NCI-H524 treated with DMSO at 0.1 percent for 48 hours (cell line): ENCODE data around the gene TM4SF20.

Source experiments
- DNase-seq: peaks from one replicate; lab custom pipeline; 2025; lab: John Stamatoyannopoulos, UW

TM4SF20 gene

DNA sequence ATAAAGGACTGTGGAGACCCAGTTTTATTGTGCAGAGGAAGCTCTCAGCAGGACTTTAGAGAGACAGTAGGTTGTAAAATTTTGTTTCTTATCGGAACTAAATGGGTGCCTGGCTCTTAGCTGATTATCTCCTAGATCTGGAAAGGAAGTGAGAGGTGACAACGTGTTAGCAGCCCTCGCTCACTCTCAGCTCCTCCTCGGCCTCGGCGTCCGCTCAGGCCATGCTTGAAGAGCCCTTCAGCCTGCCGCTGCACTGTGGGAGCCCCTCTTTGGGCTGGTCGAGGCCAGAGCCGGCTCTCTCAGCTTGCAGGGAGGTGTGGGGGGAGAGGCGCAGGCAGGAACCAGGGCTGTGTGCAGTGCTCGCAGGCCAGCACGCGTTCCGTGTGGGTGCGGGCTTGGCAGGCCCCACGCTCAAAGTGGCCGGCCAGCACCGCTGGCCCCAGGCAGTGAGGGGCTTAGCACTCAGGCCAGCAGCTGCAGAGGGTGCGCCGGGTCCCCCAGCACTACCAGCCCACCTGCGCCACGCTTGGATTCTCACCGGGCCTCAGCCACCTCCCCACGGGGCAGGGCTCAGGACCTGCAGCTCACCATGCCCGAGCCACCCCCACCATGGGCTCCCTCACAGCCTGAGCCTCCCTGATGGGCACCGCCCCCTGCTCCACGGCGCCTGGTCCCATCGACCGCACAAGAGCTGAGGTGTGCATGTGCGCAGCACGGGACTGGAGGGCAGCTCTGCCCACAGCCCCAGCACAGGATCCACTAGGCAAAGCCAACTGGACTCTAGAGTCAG is 58.6 kb downstream of the TM4SF20 start:
- DNase-seq: no peak

DNA sequence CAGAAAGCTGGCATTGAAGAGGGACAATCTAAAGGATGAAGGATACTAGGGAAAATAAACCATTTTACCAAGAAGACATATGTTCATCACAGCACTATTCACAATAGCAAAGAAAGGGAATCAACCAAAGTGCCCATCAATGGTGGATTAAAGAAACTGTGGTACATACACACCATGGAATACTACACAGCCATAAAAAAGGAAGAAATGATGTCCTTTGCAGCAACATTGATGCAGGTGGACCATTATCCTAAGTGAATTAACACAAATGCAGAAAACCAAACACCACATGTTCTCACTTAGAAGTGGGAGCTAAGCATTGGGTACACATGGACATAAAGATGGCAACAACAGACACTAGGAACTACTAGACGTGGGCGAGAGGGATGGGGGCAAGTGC is 61.3 kb downstream of the TM4SF20 start:
- DNase-seq: no peak

DNA sequence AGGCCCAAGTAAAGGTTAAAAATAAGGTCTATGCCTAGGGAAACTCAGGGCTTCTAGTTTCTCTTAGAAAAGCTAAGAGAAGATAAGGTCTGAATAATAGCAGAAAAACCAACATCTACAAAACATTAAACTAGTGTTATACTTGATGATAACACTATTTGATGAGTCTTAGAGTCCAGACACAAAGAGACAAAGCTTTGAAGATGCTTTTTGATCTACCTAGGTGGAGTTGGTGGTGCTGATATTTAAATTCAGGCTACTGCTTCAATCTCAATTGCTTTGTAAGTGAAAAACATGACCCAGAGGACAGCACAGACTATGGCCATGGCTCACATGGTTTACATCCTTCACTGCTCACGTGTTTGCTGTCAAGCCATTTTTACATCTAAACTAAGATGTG is 65.8 kb downstream of the TM4SF20 start:
- DNase-seq: no peak

DNA sequence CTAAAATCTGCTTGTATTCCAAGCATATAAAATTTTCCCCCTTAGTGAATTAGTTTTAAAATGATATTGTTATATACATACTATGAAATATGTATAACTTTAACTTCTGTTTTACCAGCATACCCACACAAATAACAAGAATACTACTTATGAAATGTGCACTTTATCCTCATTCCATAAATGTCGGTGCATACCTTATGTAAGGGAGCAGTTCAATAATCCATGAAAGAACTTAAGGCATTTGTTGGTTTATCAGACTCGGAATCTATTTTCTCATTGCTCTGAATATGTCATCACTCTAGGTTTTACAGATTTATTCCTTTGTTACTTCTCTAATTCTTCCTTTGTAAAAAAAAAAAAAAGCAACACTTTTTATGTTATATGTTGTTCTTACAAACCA is 66.5 kb downstream of the TM4SF20 start:
- DNase-seq: no peak
